ENCODE measurements around the gene PI4K2A. TPM values are rescaled to one million over a fixed set of nuclear protein-coding genes. Genes with fewer than 3 reads are reported as not detected.

PI4K2A gene
- total and polyA plus RNA-seq, 8 donors = 2.2 to 8.9 (median 3.6) TPM

- no peak overlapping the region for H3K4me3 ChIP-seq
- no peaks in the 10 kb centered on the region for H3K36me3 ChIP-seq
- no peak for ATAC-seq
- no peak for DNase-seq
- no peak for FAIRE-seq
- peak overlapping the region in 2 of 4 donors; percentile 37 for H3K27ac ChIP-seq
- intact Hi-C loops (cut with DNase I) = no loop called here
- 69 to 78% methylated on average over 6 of the region's 6 CpGs for WGBS, 2 donors
- TF ChIP-seq, protein P1, sequence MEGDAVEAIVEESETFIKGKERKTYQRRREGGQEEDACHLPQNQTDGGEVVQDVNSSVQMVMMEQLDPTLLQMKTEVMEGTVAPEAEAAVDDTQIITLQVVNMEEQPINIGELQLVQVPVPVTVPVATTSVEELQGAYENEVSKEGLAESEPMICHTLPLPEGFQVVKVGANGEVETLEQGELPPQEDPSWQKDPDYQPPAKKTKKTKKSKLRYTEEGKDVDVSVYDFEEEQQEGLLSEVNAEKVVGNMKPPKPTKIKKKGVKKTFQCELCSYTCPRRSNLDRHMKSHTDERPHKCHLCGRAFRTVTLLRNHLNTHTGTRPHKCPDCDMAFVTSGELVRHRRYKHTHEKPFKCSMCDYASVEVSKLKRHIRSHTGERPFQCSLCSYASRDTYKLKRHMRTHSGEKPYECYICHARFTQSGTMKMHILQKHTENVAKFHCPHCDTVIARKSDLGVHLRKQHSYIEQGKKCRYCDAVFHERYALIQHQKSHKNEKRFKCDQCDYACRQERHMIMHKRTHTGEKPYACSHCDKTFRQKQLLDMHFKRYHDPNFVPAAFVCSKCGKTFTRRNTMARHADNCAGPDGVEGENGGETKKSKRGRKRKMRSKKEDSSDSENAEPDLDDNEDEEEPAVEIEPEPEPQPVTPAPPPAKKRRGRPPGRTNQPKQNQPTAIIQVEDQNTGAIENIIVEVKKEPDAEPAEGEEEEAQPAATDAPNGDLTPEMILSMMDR (IDR thresholded peaks at IDR 0.05) = no peak
- no peaks in the 10 kb centered on the region for H3K9me3 ChIP-seq
- H3K27me3 ChIP-seq = no peaks in the 10 kb centered on the region
- H3K4me1 ChIP-seq = peaks cover 0 to under 1% (median 0%) of the 10 kb centered on the region in 3 donors
Measured at GRCh38 chr10:97718178-97718577, 77.7 kb downstream of the PI4K2A start.

DNA sequence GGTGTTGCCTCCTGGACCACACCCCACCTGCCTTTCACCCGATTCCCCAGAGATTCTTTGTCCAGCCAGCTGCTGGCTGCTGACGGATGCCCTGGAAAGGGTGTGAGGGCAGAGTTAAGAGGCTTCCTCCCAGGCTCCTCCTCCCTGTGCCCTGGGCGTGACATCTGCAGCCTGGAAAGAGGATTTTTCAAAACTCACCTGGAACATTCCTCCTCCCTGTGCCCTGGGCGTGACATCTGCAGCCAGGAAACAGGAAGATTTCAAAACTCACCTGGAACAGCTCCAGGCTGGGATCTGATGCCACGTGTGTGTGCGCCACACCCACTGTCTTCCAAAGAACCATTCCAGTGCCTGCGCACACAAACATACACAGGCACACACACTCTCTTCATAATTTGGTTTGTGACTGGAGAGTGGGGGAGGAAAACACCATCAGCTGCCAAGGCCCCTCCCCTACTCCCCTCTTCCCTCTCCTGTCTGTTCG, 78.2 kb downstream of the PI4K2A start:
- TF ChIP-seq, protein P1 (IDR thresholded peaks at IDR 0.05) = no peak
- Histone ChIP-seq H3K36me3 (no peaks in the 10 kb centered on the region), H3K27ac (peak overlapping the region in 2 of 4 donors; percentile 37), H3K27me3 (no peaks in the 10 kb centered on the region), H3K9me3 (no peaks in the 10 kb centered on the region), H3K4me1 (no peaks in the 10 kb centered on the region), H3K4me3 (no peak overlapping the region)
- WGBS, 2 donors = 48 to 49% methylated on average over 7 to 8 of the region's 8 CpGs
- intact Hi-C loops (cut with DNase I) = no loop called here
- peak; percentile 39 to 75 (median 50) for ATAC-seq
- peak in 4 of 6 donors; percentile 46 to 81 (median 62) for DNase-seq
- FAIRE-seq = peak; percentile 56

DNA sequence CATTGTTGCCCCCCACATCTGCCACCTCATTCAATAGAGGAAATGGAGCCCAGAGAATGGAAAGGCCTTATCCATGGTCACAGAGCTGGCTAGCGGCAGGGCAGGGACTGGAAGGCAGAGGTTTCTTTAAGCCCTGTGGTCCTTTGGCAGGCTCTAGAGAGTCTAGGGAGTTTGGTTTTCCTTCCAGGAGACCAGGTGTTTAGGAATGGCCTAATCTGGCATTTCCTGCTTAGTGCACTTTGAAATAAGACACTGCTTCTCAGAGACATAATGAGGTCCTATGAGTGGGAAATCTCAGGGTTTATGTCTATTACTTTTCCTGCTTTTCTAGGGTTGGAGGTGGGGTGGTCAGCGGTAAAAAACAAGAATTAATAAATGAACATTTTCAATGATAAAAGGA, 79.1 kb downstream of the PI4K2A start:
- Histone ChIP-seq H3K4me3 (no peak overlapping the region), H3K4me1 (no peaks in the 10 kb centered on the region), H3K36me3 (no peaks in the 10 kb centered on the region), H3K27ac (no peak overlapping the region), H3K9me3 (no peaks in the 10 kb centered on the region), H3K27me3 (no peaks in the 10 kb centered on the region)
- WGBS, 2 donors = 94 to 95% methylated on average over 2 of the region's 2 CpGs
- DNase-seq (no peak), FAIRE-seq (no peak), ATAC-seq (no peak)
- TF ChIP-seq, protein P1 (IDR thresholded peaks at IDR 0.05) = no peak
- intact Hi-C loops (cut with DNase I) = loop anchor here in 1 of 3 donors (10.0 kb wide), 1 partner anchor 145 kb away; the partner anchor contains the start of gene ANKRD2

- TF ChIP-seq, protein P1 (IDR thresholded peaks at IDR 0.05) = no peak
- no peak for ATAC-seq
- Histone ChIP-seq H3K36me3 (no peaks in the 10 kb centered on the region), H3K4me1 (no peaks in the 10 kb centered on the region), H3K4me3 (no peak overlapping the region), H3K27me3 (no peaks in the 10 kb centered on the region), H3K9me3 (no peaks in the 10 kb centered on the region), H3K27ac (no peak overlapping the region)
- intact Hi-C loops (cut with DNase I) = loop anchor here in 1 of 3 donors (10.0 kb wide), 1 partner anchor 147 kb away; the partner anchor contains the start of gene ANKRD2
- DNase-seq = peak in 1 of 6 donors; percentile 18
- 80 to 81% methylated on average over 12 of the region's 12 CpGs for WGBS, 2 donors
- peak; percentile 71 for FAIRE-seq
Measured at GRCh38 chr10:97721871-97722780, 81.7 kb downstream of the PI4K2A start.

Measured in pancreas (tissue), 10 donors.